GM12891 (cell line): Measurements from ENCODE around the gene FARS2.
A peak's percentile ranks its signal among the peaks of the same experiment; 100 is the strongest.

Source experiments
- DNase-seq: peaks from one replicate; pipeline ENCODE4 v3.0.0; 2011; ENCODE audit warnings: low spot score; ENCODE audit not compliant: insufficient read length
- FAIRE-seq: peaks from 2 replicates; lab custom pipeline; 2011; peaks lifted over from hg19 to GRCh38; lab: Jason Lieb, UNC
- PAX5 ChIP-seq: IDR thresholded peaks from 2 replicates; pipeline ENCODE4 v1.6.1; 2011; ENCODE audit warnings: low read length, moderate library complexity, mild to moderate bottlenecking; ENCODE audit not compliant: insufficient read depth, severe bottlenecking
- POLR2A ChIP-seq: IDR thresholded peaks from 2 replicates; pipeline ENCODE4 v1.6.1; 2011; ENCODE audit warnings: low read depth, low read length, control low read depth
- POLR2AphosphoS5 ChIP-seq: IDR thresholded peaks from 2 replicates; pipeline ENCODE4 v1.6.1; 2011; ENCODE audit warnings: low read depth, low read length, control low read depth
- POU2F2 ChIP-seq: IDR thresholded peaks from 2 replicates; pipeline ENCODE4 v1.6.1; 2011; ENCODE audit warnings: low read depth, mild to moderate bottlenecking, control low read depth, low read length, moderate library complexity
- SPI1 ChIP-seq: IDR thresholded peaks from 2 replicates; pipeline ENCODE4 v1.6.1; 2011; ENCODE audit warnings: low read depth, low read length, control low read depth
- TAF1 ChIP-seq: IDR thresholded peaks from 2 replicates; pipeline ENCODE4 v1.6.1; 2011; ENCODE audit warnings: low read depth, low read length, control low read depth

The FARS2 gene

DNA sequence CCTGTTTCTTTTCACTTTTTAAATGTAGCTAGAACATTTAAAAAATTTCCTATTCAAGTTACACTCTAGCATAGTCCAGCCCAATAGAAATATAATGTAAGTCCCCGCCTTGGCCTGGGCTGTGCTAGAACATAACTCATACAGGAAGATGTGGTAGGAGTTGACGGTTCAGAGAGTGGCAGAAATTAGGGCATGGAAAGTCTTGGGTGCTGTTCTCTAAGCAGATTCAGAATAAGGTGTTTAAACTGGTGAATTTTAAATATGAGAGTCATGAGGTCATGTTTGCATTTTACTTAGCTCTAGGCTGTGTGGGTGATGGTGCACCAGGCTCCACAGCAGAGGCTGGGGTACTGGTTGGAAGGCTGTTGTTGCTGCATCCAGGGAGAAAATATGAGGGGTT is 256.5 kb downstream of the FARS2 start:
- TF ChIP-seq PAX5 (no peak), POLR2A (no peak), POLR2AphosphoS5 (no peak), SPI1 (no peak), TAF1 (no peak), POU2F2 (no peak)
- FAIRE-seq (peak; percentile 80), DNase-seq (no peak)

- FAIRE-seq: peak; percentile 63
- TF ChIP-seq SPI1: peak; percentile 53; the same call in 1 of the 2 replicates
- no peak for TF ChIP-seq PAX5
- DNase-seq: no peak
Observed at GRCh38 chr6:5518936-5519491, 257.7 kb downstream of the FARS2 start.

GRCh38 chr6:5520796-5521195 is 259.5 kb downstream of the FARS2 start:
- FAIRE-seq (no peak), DNase-seq (no peak)
- TF ChIP-seq TAF1 (no peak), PAX5 (no peak), POLR2A (no peak), POU2F2 (no peak), SPI1 (no peak), POLR2AphosphoS5 (no peak)

GRCh38 chr6:5521322-5521721 is 260.0 kb downstream of the FARS2 start:
- FAIRE-seq (no peak), DNase-seq (no peak)
- TF ChIP-seq POLR2AphosphoS5 (no peak), POLR2A (no peak), TAF1 (no peak), PAX5 (no peak), POU2F2 (no peak), SPI1 (no peak)

DNA sequence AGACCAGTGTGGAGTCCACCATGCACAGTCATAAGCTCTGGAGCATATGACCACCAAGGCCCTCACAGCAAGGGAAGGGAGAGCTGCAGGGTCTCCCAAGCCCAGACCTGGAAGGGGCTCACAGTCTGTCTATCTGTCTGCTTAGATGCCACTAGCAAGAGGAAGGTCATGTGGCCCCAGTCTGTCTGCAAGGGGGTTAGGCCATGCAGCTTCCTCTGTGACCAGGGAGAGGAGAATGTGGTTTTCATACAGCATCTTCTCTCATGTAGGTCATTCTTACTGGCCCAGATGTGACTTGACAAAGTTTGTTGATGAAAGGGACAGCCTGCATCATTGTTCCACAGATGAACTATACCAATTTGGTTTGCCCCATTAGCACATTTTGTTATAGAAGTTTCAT is 260.8 kb downstream of the FARS2 start:
- FAIRE-seq (peak; percentile 78), DNase-seq (no peak)
- TF ChIP-seq POLR2AphosphoS5 (no peak), TAF1 (no peak)

DNA sequence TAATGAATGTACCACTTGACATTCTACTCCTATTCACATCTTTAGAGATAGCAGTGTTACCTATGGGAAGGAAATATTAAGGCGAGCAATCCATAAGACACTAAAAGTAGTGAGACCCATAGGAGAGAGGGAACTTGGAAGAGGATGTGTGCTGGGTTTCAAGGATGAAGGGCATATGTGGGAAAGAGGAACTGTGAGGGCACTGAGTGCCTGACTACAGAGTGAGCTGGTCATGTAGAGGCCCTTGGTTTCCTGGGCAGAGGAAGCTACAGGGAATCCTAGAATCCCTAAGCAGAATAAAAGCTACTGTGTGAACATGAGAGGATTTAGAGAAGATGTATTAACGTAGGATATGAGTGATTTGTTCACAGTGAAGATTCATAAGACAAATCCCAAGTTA is 262.8 kb downstream of the FARS2 start:
- no peak for DNase-seq
- no peak for TF ChIP-seq TAF1
- TF ChIP-seq POLR2AphosphoS5: no peak
- no peak for TF ChIP-seq POLR2A
- no peak for TF ChIP-seq POU2F2
- no peak for TF ChIP-seq SPI1
- TF ChIP-seq PAX5: no peak
- FAIRE-seq: no peak

GRCh38 chr6:5525209-5525608 is 263.9 kb downstream of the FARS2 start:
- TF ChIP-seq SPI1 (0 out of 2 replicates have a peak, but pooled peaks have one; percentile 11), TAF1 (no peak), PAX5 (no peak), POU2F2 (no peak), POLR2AphosphoS5 (no peak)
- FAIRE-seq (no peak), DNase-seq (no peak)

DNA sequence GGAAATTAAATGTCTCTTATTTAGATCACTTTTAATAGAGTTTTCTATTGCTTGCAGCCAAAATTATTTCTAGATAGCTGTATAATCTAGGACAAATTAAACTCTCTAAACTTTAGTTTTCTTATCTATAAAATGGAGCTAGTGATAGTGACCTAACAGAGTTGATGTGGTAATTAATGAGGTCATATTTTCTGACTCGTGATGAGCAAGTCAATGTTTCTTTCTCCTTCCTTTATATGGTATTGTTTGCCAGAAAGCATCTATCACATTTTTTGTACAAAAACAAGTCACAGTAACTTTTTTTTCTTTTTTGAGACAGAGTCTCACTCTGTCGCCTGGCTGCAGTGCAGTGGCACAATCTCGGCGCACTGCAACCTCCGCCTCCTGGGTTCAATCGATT is 267.7 kb downstream of the FARS2 start:
- DNase-seq (no peak), FAIRE-seq (no peak)
- TF ChIP-seq POU2F2 (no peak), POLR2AphosphoS5 (no peak), SPI1 (no peak), PAX5 (no peak), POLR2A (no peak), TAF1 (no peak)

- TF ChIP-seq POLR2A: no peak
- TF ChIP-seq POLR2AphosphoS5: no peak
- no peak for TF ChIP-seq PAX5
- no peak for TF ChIP-seq POU2F2
- TF ChIP-seq SPI1: no peak
- no peak for TF ChIP-seq TAF1
- FAIRE-seq: no peak
- DNase-seq: no peak
Observed at GRCh38 chr6:5529733-5530132, 268.4 kb downstream of the FARS2 start.

DNA sequence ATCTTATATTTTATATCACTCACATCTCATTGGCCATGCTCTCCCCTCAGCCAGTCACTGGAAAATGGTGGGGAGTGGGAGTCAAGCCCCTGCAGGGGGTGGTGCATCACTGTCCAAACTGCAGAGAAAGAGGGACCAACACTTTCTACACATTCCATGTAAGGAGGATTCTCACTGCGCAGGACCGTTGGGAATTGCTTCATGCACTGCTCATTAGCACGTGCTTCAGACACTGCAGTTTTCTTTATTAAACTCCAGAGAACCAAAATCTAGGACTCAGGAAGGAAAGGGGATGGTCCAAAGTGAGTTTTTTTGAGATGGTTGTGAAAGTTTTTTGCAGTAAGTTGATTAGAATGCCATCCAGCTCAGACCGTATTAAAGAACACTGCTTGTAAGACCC is 269.8 kb downstream of the FARS2 start:
- DNase-seq (no peak), FAIRE-seq (no peak)
- TF ChIP-seq PAX5: no peak
- no peak for TF ChIP-seq POLR2AphosphoS5
- no peak for TF ChIP-seq POU2F2
- TF ChIP-seq TAF1: no peak
- no peak for TF ChIP-seq POLR2A
- no peak for TF ChIP-seq SPI1
